Gastroesophageal sphincter (tissue), 4 donors: ENCODE data around the gene AHNAK2. TPM values are rescaled to one million over a fixed set of nuclear protein-coding genes. Genes with fewer than 3 reads are reported as not detected.

Experiments used
- ATAC-seq: fragments of 150-250 bp; one replicate; pipeline ENCODE4 v1.9.1; 2016; ENCODE audit warnings: mild to moderate bottlenecking, moderate library complexity
- H3K27ac ChIP-seq, 4 donors: fragments of 200-600 bp; sonication (generic) in 3 of 4; 1 replicate in 3 of 4; 2 replicates in 1 of 4; pipeline ENCODE4 v1.5.1; 2016 to 2019
- H3K27me3 ChIP-seq: fragments of 200-600 bp; sonication (generic); one replicate; pipeline ENCODE4 v1.5.1; 2019
- H3K36me3 ChIP-seq, 2 donors: fragments of 200-600 bp; sonication (generic); one replicate each; pipeline ENCODE4 v1.5.1; 2019; ENCODE audit warnings: control low read depth in 1 of 2
- H3K4me1 ChIP-seq, 3 donors: fragments of 200-600 bp; sonication (generic); 1 replicate in 2 of 3; 2 replicates in 1 of 3; pipeline ENCODE4 v1.5.1; 2016 to 2019; ENCODE audit warnings: control low read depth in 2 of 3
- H3K4me3 ChIP-seq, 2 donors: fragments of 200-600 bp; sonication (generic); one replicate each; pipeline ENCODE4 v1.5.1; 2019; ENCODE audit warnings: mild to moderate bottlenecking in 1 of 2, moderate library complexity in 1 of 2
- H3K9me3 ChIP-seq, 3 donors: fragments of 200-600 bp; sonication (generic); one replicate each; pipeline ENCODE4 v1.5.1; 2017 to 2019; ENCODE audit warnings: control low read depth in 2 of 3
- CTCF ChIP-seq, 4 experiments: fragments of 200-600 bp in 2 of 4; fragments of 450-650 bp in 2 of 4; sonication (generic) in 1 of 4; IDR thresholded peaks; one replicate each; pipeline ENCODE4 v1.5.1; 2017 to 2019; ENCODE audit warnings: antibody characterized with exemption in 4 of 4, mild to moderate bottlenecking in 2 of 4, moderate library complexity in 2 of 4
- EP300 ChIP-seq: sonication (generic); formaldehyde crosslinking; IDR thresholded peaks from one replicate; pipeline ENCODE4 v1.6.1; 2017; ENCODE audit warnings: antibody characterized with exemption, mild to moderate bottlenecking
- POLR2A ChIP-seq, 2 donors: fragments of 450-650 bp; IDR thresholded peaks; one replicate each; pipeline ENCODE4 v1.6.1; 2017; ENCODE audit warnings: antibody characterized with exemption in 2 of 2, mild to moderate bottlenecking in 2 of 2, moderate library complexity in 1 of 2
- POLR2AphosphoS5 ChIP-seq: sonication (generic); formaldehyde crosslinking; IDR thresholded peaks from one replicate; pipeline ENCODE4 v1.6.1; 2017; ENCODE audit warnings: antibody characterized with exemption
- WGBS, 2 donors: methylation state at CpG; one replicate each; pipeline ENCODE4 v1.1.5; 2018; ENCODE audit warnings: low coverage in 1 of 2; 5-methylcytosine and 5-hydroxymethylcytosine counted together
- total RNA-seq, 4 donors: library from RNA; depleted of rRNA; stranded (reverse); fragments of >200 nt; gene quantifications; one replicate each; pipeline ENCODE4 v1.1.0, GENCODE V29; 2016

The AHNAK2 gene
- total RNA-seq, 4 donors from 2014 or later = 105 to 529 (median 239) TPM

- ATAC-seq = no peak
- TF ChIP-seq EP300 = no peak
- TF ChIP-seq POLR2AphosphoS5 = no peak
- no peak for TF ChIP-seq POLR2A (IDR thresholded peaks at IDR 0.05)
- TF ChIP-seq CTCF (IDR thresholded peaks at IDR 0.05) = no peak
- Histone ChIP-seq H3K9me3 (no peaks in the 10 kb centered on the region), H3K36me3 (peaks cover 0 to 42% of the 10 kb centered on the region in 2 donors), H3K4me1 (peaks cover 0 to 30% (median 13%) of the 10 kb centered on the region in 3 donors), H3K4me3 (no peak overlapping the region), H3K27ac (peak overlapping the region in 1 of 4 donors; percentile 38), H3K27me3 (no peaks in the 10 kb centered on the region)
- 78% methylated on average over 4 of the region's 10 CpGs; no CpG with 5 or more reads in 1 of the 2 donors for WGBS, 2 donors
Measured at GRCh38 chr14:104936361-104937155, 41.6 kb downstream of the AHNAK2 start.

DNA sequence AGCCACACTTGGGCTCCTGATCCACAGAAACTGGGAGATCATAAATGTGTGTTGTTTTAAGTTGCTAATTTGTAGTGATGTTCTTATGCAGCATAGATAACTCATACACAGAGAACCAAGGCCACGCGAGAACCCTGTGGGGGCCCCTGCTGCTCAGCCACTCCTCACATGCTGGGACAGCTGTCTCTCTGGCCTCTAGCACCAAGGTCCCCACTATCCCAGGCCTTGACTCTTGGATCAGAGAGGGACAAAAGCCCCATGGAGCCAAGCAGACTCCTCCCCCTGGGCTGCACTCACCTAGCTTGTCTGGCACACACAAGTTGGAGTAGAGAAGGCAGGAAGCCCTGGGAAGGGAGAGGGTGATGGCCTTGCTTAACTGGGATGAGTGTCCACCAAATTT is 42.2 kb downstream of the AHNAK2 start:
- no peak overlapping the region for H3K4me3 ChIP-seq
- TF ChIP-seq POLR2AphosphoS5 (no peak), CTCF (IDR thresholded peaks at IDR 0.05) (no peak), POLR2A (IDR thresholded peaks at IDR 0.05) (no peak), EP300 (no peak)
- H3K36me3 ChIP-seq = peaks cover 0 to 36% of the 10 kb centered on the region in 2 donors
- peaks cover 0 to 30% (median 13%) of the 10 kb centered on the region in 3 donors for H3K4me1 ChIP-seq
- no peaks in the 10 kb centered on the region for H3K27me3 ChIP-seq
- H3K9me3 ChIP-seq = no peaks in the 10 kb centered on the region
- no peak for ATAC-seq
- 40 to 50% methylated on average over 1 to 2 of the region's 2 CpGs for WGBS, 2 donors
- H3K27ac ChIP-seq = peak overlapping the region in 1 of 4 donors; percentile 38

DNA sequence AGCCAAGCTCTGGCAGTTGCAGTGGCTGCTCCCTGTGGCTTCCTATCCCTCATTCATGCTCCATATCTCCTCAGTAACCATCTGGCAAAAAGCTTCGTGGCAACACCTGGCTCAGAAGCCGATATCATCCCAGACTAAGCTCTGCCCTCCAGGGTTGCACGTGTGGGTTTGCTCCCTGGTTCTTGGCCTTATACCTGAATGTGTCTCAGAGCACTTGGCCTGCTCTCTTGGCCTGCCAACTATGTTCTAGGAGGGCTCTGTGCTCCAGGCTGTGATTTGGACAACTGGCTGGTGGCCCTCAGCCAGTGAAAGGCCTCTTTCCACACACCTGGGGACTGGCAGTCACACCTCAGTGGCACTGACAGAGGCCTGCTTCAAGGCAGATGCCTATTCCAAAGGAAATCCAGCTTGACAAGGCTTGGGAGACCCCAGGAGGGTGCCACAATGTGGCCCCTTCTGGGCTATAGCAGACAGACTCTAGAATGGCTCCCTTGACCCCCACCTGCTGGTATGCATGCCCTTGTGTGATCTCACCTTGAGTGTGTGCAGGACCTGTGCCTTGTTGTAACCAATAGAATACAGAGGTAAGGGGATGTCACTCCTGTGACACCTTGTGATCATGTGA is 43.0 kb downstream of the AHNAK2 start:
- Histone ChIP-seq H3K36me3 (peaks cover 0 to 28% of the 10 kb centered on the region in 2 donors), H3K4me1 (peaks cover 0 to 30% (median 13%) of the 10 kb centered on the region in 3 donors), H3K4me3 (no peak overlapping the region), H3K9me3 (no peaks in the 10 kb centered on the region), H3K27ac (no peak overlapping the region), H3K27me3 (no peaks in the 10 kb centered on the region)
- TF ChIP-seq EP300 (no peak), CTCF (IDR thresholded peaks at IDR 0.05) (no peak), POLR2AphosphoS5 (no peak), POLR2A (IDR thresholded peaks at IDR 0.05) (no peak)
- WGBS, 2 donors = 0% methylated on average over 1 of the region's 3 CpGs; no CpG with 5 or more reads in 1 of the 2 donors
- no peak for ATAC-seq

GRCh38 chr14:104933746-104934733 is 44.1 kb downstream of the AHNAK2 start:
- Histone ChIP-seq H3K27me3 (no peaks in the 10 kb centered on the region), H3K9me3 (no peaks in the 10 kb centered on the region), H3K4me3 (peak overlapping the region; percentile 60 to 71), H3K36me3 (peaks cover 0 to 17% of the 10 kb centered on the region in 2 donors), H3K27ac (peak overlapping the region in 3 of 4 donors; percentile 1 to 82 (median 80)), H3K4me1 (peaks cover 0 to 30% (median 13%) of the 10 kb centered on the region in 3 donors)
- no peak for ATAC-seq
- 35% methylated on average over 8 of the region's 42 CpGs; no CpG with 5 or more reads in 1 of the 2 donors for WGBS, 2 donors
- no peak for TF ChIP-seq POLR2AphosphoS5
- TF ChIP-seq POLR2A (IDR thresholded peaks at IDR 0.05) = no peak
- no peak for TF ChIP-seq CTCF (IDR thresholded peaks at IDR 0.05)
- no peak for TF ChIP-seq EP300
